GM21447 (cell line): ENCODE results near the gene UNC5A.

Source experiments
- ATAC-seq: cut with Tn5 transposase; IDR thresholded peaks from one replicate; pipeline ENCODE4 v1.9.1; 2021; ENCODE audit not compliant: unreplicated experiment

The UNC5A gene

DNA sequence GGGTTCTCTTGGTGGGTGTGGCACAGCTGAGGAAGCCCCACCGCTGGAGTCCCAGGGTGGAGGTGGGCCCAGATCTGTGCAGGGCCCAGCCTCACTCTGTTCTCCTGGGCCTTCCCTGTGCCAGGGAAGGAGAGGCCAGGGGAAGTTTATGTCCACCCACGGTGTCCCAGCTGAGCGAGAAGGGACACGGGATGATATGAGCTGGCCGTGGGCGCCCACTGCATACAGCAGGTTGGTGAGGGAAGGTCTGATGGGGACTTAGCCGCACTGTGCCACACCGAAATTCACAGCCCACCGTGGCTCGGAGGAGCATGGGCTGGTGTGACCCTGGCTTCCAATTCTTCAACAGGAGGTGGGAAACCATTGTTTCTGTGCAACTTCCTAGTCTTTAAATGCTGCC lies 33.9 kb downstream of the UNC5A start:
- no peak for ATAC-seq

DNA sequence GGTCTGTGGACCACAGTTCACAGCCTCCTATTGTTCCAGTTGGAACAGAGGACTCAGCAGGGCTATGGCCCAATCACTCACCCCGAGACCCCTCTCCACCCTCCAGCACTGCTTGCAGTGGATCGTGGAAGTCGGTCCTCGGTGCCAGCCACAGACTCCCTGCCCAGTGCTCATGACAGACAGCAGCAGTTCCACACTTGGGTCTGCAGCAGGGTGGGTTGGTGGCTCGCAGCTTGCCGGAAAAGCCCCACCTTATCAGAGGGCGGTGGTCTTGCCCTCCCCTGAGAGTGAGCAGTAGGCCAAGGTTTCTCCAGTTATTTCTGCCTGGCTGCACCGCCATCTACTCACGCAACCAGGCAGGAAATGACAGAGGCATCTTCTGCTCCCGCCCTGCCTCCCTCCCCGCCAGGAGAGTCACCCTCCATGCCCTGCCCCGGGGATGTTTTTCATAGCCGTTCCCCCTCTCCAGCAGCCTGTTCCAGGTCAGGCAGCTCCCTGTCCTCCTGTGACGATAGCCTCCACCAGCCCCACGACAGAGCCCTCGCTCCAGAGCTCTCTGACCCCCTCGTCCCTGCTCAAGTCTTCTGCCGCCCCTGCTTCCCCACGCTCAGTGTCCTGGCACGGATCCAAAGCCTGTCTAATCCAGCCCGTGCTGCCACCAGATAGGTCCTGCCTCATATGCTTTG lies 34.5 kb downstream of the UNC5A start:
- no peak for ATAC-seq

DNA sequence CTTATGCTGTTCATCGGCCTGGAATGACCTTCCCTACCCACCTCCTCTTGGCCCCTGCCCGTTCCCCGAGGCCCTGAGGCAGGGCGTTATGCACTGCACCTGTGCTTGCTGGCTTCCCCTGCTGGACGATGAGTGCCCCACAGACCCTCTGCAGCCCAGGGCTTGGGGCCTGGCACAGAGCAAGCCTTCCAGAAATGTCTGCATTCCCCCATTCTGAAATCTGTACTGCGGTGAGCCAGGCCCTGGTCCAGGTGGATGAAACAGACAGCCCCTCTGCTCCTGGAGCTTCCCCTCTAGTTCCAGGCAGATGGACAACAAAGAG lies 35.0 kb downstream of the UNC5A start:
- ATAC-seq = no peak

DNA sequence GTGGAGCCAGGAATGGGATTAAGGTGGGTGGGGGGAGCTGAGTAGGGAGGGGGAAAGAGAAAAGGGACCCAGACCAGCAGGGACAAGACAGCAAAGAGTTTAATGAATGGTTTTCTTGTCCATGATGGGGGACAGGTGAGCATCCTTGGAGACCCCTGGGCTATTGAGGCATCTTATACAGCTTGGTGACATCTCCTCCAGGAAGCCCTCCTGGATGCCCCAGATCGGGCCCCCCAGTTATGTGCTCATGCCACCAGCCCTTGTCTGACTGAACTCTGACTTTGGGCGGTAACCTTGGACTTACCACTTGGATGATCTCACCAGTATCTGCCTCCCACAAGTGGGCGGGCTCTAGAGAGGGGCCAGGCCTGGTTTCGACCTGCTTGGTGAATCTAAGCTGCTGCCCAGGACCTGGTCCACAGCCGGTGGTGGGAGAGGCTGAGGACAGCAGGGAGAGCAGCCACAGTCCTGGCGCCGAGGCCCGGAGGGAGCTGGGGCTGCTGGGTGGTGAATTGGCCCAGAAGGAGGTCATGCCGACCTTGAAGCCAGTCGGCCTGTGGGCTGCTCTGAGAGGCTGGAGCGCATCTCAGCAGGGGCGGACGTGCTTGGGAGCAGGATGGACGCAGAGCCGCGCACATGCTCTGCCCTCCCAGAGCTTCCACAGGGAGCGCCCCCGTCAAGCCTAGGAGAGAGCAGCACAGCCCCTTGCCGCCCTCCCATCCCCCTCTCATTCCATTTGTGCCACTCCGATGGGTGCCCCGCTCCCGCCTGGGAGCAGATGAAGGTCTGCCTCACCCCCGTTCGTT lies 36.2 kb downstream of the UNC5A start:
- no peak for ATAC-seq

DNA sequence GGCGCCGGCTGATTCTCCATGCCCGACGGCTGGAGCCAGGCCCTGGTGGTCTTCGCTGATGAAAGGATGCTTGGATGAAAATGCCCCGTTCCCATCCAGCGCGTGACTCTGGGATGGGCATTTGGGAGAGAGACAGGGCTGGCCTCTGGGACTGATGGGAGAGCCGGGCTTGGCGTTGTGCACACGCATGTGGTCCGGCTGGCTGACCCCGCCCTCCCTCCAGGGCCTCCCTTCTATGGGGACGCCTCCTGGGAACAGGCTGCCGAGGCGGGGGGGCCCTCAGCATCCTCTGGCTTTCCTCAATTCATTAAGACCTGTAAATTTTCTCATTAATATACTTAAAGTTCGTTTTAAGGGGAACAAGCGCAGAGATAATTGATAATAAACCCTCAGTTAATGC lies 36.8 kb downstream of the UNC5A start:
- ATAC-seq = no peak

DNA sequence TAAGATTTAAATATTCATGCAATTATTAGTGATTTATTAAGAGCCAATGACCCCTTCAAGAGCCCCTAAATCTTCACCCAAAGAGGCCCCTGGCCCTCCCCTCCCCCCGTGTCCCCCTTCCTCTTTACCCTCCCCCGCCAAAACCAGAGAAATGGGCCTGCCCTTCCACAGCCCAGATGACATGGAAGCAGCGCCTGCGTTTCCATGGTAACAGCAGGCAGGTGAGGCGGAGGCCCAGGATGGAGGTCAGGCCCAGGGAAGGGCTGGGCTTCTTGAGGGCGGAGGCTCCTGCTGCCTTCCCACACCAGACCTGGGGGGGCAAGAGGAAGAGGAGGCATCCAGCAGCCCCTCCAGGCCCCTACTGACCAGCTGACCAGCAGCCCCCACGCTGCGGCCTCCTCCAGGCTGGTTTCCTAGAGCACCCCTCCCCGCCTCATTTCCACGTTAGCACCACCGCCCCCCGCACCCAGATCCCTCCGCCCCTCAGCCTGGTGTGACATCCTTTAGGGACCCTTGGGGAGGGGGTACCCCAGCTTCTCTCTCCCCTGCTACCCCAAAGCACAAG lies 37.4 kb downstream of the UNC5A start:
- no peak for ATAC-seq

DNA sequence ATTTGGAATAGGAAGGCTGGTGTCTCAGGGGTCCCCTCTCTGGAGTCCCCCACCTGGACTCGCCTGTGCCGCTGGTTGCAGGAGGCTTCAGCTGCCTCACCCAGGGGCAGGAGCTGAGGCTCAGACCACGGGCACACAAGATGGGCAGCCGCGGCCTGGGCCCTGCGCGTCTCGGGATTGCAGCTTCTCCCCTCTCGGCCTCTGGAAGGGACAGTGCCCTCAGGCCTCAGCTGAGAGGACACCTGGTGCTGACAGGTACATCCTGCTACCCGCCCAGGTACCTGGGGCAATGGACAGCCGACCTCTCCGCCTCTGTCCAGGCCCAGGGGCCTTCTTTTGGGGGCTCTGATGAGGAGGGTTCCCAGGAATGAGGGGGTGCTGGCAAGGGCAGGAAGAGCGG lies 38.3 kb downstream of the UNC5A start:
- no peak for ATAC-seq

DNA sequence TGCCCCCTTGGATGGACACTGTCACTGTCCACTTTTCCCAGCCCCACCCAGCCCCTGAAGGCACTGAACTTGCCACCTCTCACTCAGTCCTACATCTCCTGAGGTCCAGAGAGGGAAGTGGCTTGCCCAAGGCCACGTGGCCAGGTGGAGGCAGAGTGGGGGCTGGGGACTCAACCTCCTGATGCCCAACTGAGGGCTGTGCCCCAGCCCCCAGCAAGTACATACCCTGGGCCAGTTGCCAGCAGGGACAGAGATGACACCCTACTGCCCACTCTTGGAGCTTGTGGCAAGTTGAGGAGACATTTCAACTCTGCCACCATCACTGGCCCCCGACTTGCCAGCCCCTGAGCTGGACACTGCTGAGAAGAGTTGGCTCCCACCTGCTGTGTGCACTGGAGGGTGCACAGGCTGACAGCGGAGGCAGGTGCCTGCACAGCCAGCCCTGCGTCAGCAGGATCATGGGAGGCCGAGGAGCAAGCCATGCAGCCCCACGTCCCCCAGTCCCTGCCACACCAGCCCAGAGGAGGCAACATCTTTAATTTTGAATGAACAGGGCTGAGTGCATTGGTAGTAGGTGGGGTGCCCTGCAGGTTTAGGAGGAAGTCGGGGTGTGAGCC lies 39.4 kb downstream of the UNC5A start:
- no peak for ATAC-seq

DNA sequence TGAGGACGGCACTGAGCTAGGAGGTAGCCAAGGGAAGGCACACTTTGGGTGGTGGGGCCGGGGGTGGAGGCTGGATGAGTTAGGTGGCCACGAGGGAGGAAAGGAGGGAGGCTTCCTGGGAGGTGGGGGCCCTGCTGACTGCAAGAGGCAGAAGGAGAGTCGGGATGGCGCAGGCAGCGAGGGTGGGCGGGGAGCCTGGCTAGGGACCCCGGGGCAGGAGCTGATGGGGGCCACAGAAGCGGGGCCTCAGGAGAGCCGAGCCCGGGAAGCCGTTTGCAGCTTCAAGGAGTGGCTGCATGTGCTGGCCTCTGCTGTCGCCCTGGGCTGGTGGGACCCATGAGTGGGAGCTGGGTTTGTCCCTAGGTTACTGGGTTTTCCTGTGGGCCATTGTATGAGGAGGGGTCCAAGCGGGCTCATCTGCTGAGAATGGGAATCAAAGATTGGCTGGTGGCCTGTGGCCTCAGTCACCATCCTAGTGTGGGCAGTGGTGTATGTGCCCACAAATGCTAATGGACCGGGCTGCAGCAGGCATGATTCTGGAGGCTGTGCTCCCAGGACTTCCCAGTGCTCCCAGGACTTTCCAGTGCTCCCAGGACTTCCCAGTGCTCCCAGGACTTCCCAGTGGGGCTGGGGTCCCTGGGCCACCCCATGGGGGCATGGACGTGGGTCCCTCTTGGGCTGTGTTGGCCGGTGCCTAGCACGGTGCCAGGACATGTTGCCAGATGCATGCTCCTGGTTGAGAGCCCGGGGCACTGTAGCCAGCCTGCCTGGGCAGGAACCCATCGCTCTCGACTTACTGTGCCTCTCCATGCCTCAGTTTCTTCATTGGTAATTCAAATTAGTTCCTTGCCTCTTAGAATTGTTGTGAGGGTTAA lies 40.2 kb downstream of the UNC5A start:
- no peak for ATAC-seq

DNA sequence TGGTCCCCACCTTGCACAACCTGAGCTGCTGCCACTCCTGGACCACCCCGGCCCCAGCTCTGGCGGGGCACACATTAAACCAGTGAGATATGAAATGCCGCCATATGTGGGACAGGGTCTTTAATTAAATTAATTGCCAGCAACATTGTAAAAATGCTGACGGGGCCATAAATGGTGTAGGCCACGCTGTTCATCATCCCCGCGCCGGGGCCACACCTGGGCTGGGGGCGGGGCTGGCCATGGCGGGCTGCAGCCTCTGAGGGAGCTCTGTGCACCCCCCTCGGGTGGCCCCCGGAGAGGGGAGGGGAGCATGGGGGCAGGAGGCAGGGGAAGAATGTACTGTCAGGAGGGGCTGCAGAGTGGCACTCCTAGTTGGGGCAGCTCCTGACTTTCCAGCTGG lies 41.0 kb downstream of the UNC5A start:
- ATAC-seq = no peak

DNA sequence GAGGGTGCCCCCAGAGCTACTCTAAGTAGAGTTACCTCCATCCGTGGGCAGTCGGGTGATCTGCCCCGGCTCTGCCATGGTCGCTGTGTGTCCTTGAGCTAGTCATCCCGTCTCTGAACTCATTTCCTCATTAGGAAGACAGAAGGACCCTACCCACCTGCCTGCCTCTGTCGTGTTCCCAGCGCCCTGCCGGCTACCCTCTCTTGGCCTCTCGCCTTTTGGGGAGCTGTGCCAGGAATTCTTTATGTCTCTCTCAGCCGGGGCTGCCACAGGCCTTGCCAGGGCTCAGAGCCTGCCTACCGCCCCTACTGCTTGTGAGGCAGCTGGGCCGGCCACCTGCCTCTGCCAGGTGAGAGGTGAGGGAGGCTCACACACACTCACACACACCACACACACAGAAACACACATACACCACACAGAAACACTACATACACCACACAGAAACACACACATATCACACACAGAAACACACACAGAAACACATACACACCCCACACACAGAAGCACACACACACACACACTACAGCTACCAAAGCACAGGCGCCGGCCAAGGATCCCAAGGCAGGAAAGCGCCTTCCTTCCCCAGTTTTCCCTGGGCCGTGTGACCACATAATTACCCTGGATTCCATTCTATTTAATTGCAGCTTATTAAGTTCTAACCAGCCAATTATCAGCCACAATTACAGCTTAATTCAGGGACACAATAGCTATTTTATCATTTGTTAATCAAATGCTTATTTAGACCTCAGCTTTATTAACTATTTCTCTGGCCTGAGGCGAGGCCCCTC lies 41.7 kb downstream of the UNC5A start:
- no peak for ATAC-seq

DNA sequence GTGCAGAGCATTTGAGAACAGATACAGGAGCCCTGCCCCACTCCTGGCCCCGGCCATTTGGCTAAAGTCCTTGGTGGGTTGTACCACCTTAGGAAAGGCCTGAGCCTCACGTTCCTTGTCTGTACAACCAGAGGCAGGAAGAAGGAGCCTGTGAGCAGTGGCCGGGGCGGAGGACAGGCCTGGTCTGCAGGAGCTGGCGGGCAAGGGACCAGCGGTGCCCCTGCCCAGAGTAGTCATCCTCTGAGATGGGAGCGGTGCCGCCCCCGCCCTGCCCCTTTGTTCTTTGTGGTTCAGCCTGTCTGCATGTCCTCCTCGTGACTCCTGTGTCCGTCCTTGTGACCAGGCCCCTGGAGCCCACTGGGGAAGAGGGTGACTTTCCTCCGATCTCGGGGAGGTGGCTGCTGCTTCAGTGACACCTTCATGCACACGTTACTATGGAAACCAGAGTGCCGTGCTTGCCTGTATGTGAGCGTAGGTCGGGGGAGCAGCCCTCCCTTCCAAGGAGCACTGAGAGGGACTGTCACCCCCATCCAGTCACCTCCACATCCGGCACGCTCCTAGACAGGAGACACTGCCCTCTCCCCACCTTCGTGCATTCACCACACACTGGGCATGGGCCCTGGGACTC lies 42.9 kb downstream of the UNC5A start:
- no peak for ATAC-seq

DNA sequence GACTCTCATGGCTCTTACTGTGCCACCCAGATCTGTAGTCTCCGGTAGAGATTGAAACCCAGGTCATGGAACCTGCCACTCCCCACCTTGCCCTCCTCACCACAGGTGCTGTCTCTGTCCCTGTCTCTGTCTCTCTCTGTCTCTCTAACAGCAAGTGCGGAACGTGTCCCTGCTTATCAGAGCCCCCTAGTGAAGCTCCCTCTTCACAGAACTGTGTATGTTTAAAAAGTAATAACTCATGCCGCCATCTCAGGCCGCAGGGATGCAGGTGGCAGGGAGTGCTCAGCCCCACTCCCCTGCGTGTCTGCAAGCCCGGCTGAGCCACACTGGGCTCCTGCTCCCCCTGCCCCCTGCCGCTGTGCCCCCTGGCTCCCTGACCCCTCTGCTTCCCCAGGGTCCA lies 43.8 kb downstream of the UNC5A start:
- no peak for ATAC-seq

DNA sequence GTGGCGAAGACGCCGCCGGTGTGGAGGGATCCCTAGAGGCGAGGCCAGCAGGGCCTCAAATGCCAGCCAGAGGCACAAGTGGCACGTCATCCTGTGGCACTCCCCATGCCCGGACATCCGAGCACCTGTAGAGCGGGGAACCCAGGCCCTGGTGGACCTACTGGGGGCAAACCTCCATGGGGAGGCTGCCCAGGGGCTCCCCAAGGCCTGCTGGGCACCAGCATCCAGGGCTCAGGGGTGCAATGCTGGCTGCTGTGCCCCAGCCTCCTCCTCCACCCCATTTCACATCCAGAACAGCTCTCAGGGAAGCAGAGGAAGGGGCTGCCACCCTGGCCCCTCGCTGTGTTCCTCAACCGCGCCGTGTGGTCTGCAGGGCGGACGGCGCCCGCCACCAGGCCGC lies 45.2 kb downstream of the UNC5A start:
- ATAC-seq = no peak

DNA sequence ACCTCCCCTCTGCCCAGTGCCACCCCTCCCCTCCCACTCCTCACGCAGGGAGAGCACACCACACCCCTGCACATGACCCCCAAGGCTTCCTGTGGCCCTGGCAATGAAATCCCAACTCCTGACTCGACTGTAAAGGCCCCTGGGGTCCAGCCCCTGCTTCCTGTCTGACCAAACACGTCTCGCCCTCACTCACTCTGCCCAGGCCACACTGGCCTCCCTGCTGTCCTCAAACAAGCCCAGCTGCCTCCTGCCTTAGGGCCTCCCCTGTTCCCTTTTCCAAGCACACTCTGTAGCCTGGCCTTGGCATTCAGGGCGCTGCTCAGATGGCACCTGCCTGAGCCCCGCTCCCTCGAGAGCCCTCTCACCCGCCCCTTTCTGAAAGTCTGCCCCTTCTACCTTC lies 46.4 kb downstream of the UNC5A start:
- ATAC-seq = no peak

DNA sequence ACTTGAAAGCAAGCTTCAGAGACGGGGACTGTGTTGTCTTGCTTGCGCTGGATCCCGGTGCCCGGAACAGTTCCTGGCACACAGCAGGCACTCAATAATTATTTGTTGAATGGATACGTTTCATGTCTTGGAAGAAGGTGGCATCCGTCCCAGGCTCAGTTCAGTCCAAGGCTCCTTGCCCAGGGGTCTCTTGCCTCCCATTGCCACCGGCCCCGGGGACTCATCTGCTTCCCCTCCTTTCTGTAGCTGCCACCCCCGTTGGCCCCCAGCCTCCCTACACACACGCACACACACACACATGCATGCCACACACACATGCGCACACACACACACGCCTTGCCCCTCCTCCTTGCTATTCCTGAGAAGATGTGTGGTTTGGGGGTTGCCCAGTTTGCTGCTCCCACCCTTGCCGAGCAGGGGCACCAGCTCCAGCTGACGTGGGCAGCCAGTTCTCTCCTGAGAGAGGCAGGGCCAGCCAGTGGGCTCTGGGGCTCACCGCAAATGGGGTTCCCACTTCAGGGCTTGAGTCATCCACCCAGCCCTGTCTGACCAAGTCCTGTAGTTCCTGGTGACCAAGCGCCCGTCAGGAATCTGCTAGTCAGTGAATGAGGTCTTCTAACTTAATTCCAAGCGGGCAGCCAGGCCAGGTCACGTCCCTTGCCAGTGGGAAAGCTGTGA lies 47.0 kb downstream of the UNC5A start:
- ATAC-seq = no peak

DNA sequence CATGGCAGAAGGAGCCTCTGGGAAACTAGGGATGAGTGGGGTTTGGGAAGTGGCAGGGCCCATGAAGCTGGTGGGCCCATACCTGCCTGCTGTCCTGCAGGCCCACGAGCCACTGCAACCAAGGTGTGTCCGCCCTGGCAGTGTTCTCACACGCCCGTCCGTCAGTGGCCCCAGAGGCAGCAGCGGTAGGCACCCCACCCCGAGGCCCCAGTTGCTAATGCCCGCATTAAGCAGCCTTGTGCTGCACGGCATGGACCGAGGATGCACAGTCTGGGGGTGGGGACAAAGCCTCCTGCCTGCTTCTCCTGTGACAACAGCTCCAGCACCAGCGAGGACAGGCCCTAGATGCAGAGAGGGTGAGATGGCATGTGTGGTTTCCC lies 47.5 kb downstream of the UNC5A start:
- no peak for ATAC-seq

DNA sequence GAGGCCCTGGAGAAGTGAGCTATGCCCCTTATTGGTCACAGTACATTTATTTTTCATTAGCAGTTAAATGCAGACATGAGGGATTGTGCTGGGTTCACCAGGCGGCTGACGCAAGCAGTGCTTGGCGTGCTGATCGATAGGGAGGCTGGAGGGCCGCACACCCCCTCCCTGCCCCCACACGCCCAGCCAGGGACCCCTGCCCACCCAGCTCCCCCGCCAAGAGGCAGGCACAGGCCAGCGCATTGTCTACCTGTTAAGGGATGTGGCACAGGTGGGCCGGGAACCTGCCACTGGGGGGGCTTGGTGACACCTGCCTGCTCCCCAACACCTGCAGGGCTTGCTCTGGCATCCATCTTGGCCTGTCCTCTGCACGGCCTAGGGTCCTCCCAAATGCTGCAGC lies 49.6 kb downstream of the UNC5A start:
- ATAC-seq = no peak

DNA sequence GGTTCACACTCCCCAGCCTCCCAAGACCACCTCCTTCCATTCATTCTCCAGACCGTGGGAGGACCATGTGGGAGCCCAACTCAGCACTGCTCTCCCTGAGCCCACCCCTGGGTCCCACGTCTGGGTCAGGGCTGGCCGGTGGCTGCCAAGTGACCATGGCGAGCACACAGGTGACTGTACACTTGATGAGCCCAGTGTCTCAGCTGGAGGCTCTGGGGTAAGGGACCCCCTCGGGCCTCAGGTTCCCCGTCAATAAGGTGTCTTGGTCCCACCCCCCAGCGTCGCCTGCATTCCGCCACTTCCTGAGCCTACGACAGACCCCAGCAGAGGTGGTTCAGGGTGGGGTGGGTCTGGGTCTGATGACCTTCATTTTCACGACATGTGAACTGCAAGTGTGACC lies 50.0 kb downstream of the UNC5A start:
- no peak for ATAC-seq
